SK-N-SH treated with all-trans-retinoic acid at 6 μM for 48 hours (cell line): ENCODE results near the gene DCAF15.

Experiments
- ATAC-seq: fragments of 200-7000 bp; cut with Tn5 transposase; 3 replicates; pipeline ENCODE4 v1.9.1; 2020; ENCODE audit warnings: mild to moderate bottlenecking, moderate library complexity
- BACH2 ChIP-seq: fragments of 250-450 bp; sonication (Bioruptor Pico); IDR thresholded peaks from 2 replicates; pipeline ENCODE4 v1.9.0; 2021; ENCODE audit warnings: mild to moderate bottlenecking, borderline replicate concordance
- CREB5 ChIP-seq: fragments of 250-450 bp; sonication (Bioruptor Pico); IDR thresholded peaks from 2 replicates; pipeline ENCODE4 v1.5.1; 2020; ENCODE audit warnings: low read depth, mild to moderate bottlenecking, moderate library complexity
- CSDC2 ChIP-seq: fragments of 250-450 bp; sonication (Bioruptor Pico); IDR thresholded peaks from 2 replicates; pipeline ENCODE4 v1.5.0; 2020; ENCODE audit warnings: mild to moderate bottlenecking, moderate library complexity
- CSRNP3 ChIP-seq: fragments of 250-450 bp; sonication (Bioruptor Pico); IDR thresholded peaks from 2 replicates; pipeline ENCODE4 v1.5.1; 2021; ENCODE audit warnings: mild to moderate bottlenecking, moderate library complexity
- ESRRG ChIP-seq: fragments of 250-450 bp; sonication (Bioruptor Pico); IDR thresholded peaks from 2 replicates; pipeline ENCODE4 v1.6.1; 2021; ENCODE audit warnings: mild to moderate bottlenecking
- GLIS3 ChIP-seq: fragments of 250-450 bp; sonication (Bioruptor Pico); IDR thresholded peaks from 2 replicates; pipeline ENCODE4 v1.5.0; 2020; ENCODE audit warnings: mild to moderate bottlenecking, moderate library complexity
- ISL1 ChIP-seq: fragments of 250-450 bp; sonication (Bioruptor Pico); IDR thresholded peaks from 2 replicates; pipeline ENCODE4 v2.1.2; 2022; ENCODE audit warnings: mild to moderate bottlenecking, moderate library complexity
- OSR1 ChIP-seq: fragments of 250-450 bp; sonication (Bioruptor Pico); IDR thresholded peaks from 2 replicates; pipeline ENCODE4 v1.8.0; 2022; ENCODE audit warnings: moderate library complexity, mild to moderate bottlenecking, inconsistent platforms
- PATZ1 ChIP-seq: fragments of 250-450 bp; sonication (Bioruptor Pico); IDR thresholded peaks from 2 replicates; pipeline ENCODE4 v1.8.0; 2020; ENCODE audit warnings: mild to moderate bottlenecking, moderate library complexity, borderline replicate concordance
- POU6F1 ChIP-seq: fragments of 250-450 bp; sonication (Bioruptor Pico); IDR thresholded peaks from 2 replicates; pipeline ENCODE4 v1.8.0; 2021; ENCODE audit warnings: low read depth, mild to moderate bottlenecking, moderate library complexity, borderline replicate concordance
- PPARA ChIP-seq: fragments of 250-450 bp; sonication (Bioruptor Pico); IDR thresholded peaks from 2 replicates; pipeline ENCODE4 v1.5.0; 2020; ENCODE audit warnings: mild to moderate bottlenecking, borderline replicate concordance
- RARB ChIP-seq: fragments of 250-450 bp; sonication (Bioruptor Pico); IDR thresholded peaks from 2 replicates; pipeline ENCODE4 v1.8.0; 2021; ENCODE audit warnings: mild to moderate bottlenecking, moderate library complexity
- SNAI2 ChIP-seq: fragments of 250-450 bp; sonication (Bioruptor Pico); IDR thresholded peaks from 2 replicates; pipeline ENCODE4 v1.5.0; 2020; ENCODE audit warnings: mild to moderate bottlenecking, moderate library complexity
- TCF4 ChIP-seq: fragments of 250-450 bp; sonication (Bioruptor Pico); IDR thresholded peaks from 2 replicates; pipeline ENCODE4 v1.8.0; 2021; ENCODE audit warnings: mild to moderate bottlenecking, moderate library complexity, borderline replicate concordance
- TOX ChIP-seq: fragments of 250-450 bp; sonication (Bioruptor Pico); IDR thresholded peaks from 2 replicates; pipeline ENCODE4 v1.8.0; 2021; ENCODE audit warnings: mild to moderate bottlenecking, moderate library complexity, borderline replicate concordance
- TSHZ2 ChIP-seq: fragments of 250-450 bp; sonication (Bioruptor Pico); IDR thresholded peaks from 2 replicates; pipeline ENCODE4 v1.5.0; 2020; ENCODE audit warnings: mild to moderate bottlenecking, moderate library complexity
- ZFP3 ChIP-seq: fragments of 250-450 bp; sonication (Bioruptor Pico); IDR thresholded peaks from 2 replicates; pipeline ENCODE4 v1.5.0; 2020; ENCODE audit warnings: mild to moderate bottlenecking, moderate library complexity
- ZFP30 ChIP-seq: fragments of 450-650 bp; formaldehyde crosslinking; IDR thresholded peaks from 2 replicates; pipeline ENCODE4 v1.5.0; 2022; ENCODE audit warnings: mild to moderate bottlenecking, moderate library complexity
- ZNF70 ChIP-seq: fragments of 450-650 bp; formaldehyde crosslinking; IDR thresholded peaks from 2 replicates; pipeline ENCODE4 v1.5.0; 2020; ENCODE audit warnings: mild to moderate bottlenecking, moderate library complexity
- ZNF8 ChIP-seq: fragments of 450-650 bp; formaldehyde crosslinking; IDR thresholded peaks from 2 replicates; pipeline ENCODE4 v1.5.0; 2020; ENCODE audit warnings: mild to moderate bottlenecking, moderate library complexity

The DCAF15 gene

GRCh38 chr19:13977803-13978202 is 25.5 kb downstream of the DCAF15 start:
- TF ChIP-seq OSR1 (CRISPR knock-in tag): no peak
- no peak for ATAC-seq

- TF ChIP-seq OSR1 (CRISPR knock-in tag): no peak
- no peak for TF ChIP-seq ZFP3 (CRISPR knock-in tag)
- no peak for TF ChIP-seq SNAI2 (CRISPR knock-in tag)
- no peak for TF ChIP-seq ESRRG
- TF ChIP-seq CSDC2 (CRISPR knock-in tag): no peak
- TF ChIP-seq PPARA: no peak
- TF ChIP-seq TSHZ2 (CRISPR knock-in tag): no peak
- no peak for TF ChIP-seq TOX (CRISPR knock-in tag)
- TF ChIP-seq POU6F1 (CRISPR knock-in tag): no peak
- TF ChIP-seq BACH2 (CRISPR knock-in tag): no peak
- TF ChIP-seq ISL1 (CRISPR knock-in tag): no peak
- no peak for TF ChIP-seq CREB5 (CRISPR knock-in tag)
- TF ChIP-seq PATZ1 (CRISPR knock-in tag): no peak
- no peak for TF ChIP-seq ZNF70 (CRISPR knock-in tag)
- TF ChIP-seq TCF4: no peak
- TF ChIP-seq, all 23 proteins: peak for 0
- no peak; the same call in 2 of the 3 replicates for ATAC-seq
Observed at GRCh38 chr19:13978351-13979243, 26.3 kb downstream of the DCAF15 start.

GRCh38 chr19:13979244-13979615 is 26.9 kb downstream of the DCAF15 start:
- no peak for TF ChIP-seq CSRNP3
- no peak for TF ChIP-seq POU6F1 (CRISPR knock-in tag)
- no peak for TF ChIP-seq OSR1 (CRISPR knock-in tag)
- TF ChIP-seq ESRRG: no peak
- no peak for TF ChIP-seq ZFP3 (CRISPR knock-in tag)
- TF ChIP-seq PATZ1 (CRISPR knock-in tag): no peak
- TF ChIP-seq CSDC2 (CRISPR knock-in tag): no peak
- no peak for TF ChIP-seq ZFP30 (CRISPR knock-in tag)
- TF ChIP-seq GLIS3 (CRISPR knock-in tag): no peak
- no peak for TF ChIP-seq PPARA
- no peak for TF ChIP-seq RARB (CRISPR knock-in tag)
- no peak for TF ChIP-seq ZNF8
- ATAC-seq: no peak
